HAP-1 (cell line): ENCODE data around the gene ADCY7.

ENCODE experiments used
- DNase-seq, 2 experiments: peaks; one replicate each; pipeline ENCODE4 v3.0.0-alpha.2; 2016 to 2020; ENCODE audit warnings: low spot score in 2 of 2
- H3K27me3 ChIP-seq: fragments of 250-450 bp; sonication (Bioruptor Pico); 2 replicates; pipeline ENCODE4 v1.5.1; 2020; ENCODE audit warnings: low read depth, mild to moderate bottlenecking, moderate library complexity
- H3K36me3 ChIP-seq: fragments of 250-450 bp; sonication (Bioruptor Pico); replicated peaks from 2 replicates; pipeline ENCODE4 v1.5.1; 2020; ENCODE audit warnings: mild to moderate bottlenecking
- H3K4me1 ChIP-seq: fragments of 250-450 bp; sonication (Bioruptor Pico); 2 replicates; pipeline ENCODE4 v1.5.1; 2020; ENCODE audit warnings: mild to moderate bottlenecking
- H3K4me3 ChIP-seq: fragments of 250-450 bp; sonication (Bioruptor Pico); 2 replicates; pipeline ENCODE4 v1.5.1; 2020; ENCODE audit warnings: mild to moderate bottlenecking, moderate library complexity
- H3K9me3 ChIP-seq: fragments of 250-450 bp; sonication (Bioruptor Pico); 2 replicates; pipeline ENCODE4 v1.5.1; 2020; ENCODE audit warnings: mild to moderate bottlenecking, moderate library complexity
- in situ Hi-C: fragments of 300-500 bp; cut with MboI; formaldehyde crosslinking; loops from 3 replicates; pipeline ENCODE4 v1.14.3; 2020; ENCODE audit warnings: low sequenced_read_pairs, inconsistent platforms, mixed read lengths

ADCY7 gene

DNA sequence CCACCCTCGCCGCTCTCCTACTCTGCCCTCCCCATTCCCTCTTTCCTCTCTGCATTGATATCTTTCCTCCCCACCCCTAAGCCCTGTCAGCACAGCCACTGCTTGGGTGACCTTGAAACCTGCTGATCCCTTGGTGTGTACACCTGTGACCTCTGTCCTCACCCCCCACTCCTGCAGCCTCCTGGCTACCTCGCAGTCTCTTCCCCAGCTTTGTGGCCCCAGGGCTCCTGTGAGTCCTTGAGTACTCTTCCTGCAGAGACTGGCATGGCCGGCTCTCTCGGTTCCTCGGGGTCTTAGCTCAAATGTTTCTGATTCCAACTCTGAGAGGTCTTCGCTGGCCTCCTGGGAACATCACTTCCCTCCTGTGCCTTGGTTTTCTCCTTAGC, 31.7 kb downstream of the ADCY7 start:
- Histone ChIP-seq H3K4me3 (no peak overlapping the region), H3K9me3 (no peaks in the 10 kb centered on the region), H3K27me3 (no peaks in the 10 kb centered on the region), H3K4me1 (no peaks in the 10 kb centered on the region), H3K36me3 (peaks cover 3% of the 10 kb centered on the region; the same call in 1 of the 2 replicates)
- no peak for DNase-seq
- in situ Hi-C loops, result no loop called here

DNA sequence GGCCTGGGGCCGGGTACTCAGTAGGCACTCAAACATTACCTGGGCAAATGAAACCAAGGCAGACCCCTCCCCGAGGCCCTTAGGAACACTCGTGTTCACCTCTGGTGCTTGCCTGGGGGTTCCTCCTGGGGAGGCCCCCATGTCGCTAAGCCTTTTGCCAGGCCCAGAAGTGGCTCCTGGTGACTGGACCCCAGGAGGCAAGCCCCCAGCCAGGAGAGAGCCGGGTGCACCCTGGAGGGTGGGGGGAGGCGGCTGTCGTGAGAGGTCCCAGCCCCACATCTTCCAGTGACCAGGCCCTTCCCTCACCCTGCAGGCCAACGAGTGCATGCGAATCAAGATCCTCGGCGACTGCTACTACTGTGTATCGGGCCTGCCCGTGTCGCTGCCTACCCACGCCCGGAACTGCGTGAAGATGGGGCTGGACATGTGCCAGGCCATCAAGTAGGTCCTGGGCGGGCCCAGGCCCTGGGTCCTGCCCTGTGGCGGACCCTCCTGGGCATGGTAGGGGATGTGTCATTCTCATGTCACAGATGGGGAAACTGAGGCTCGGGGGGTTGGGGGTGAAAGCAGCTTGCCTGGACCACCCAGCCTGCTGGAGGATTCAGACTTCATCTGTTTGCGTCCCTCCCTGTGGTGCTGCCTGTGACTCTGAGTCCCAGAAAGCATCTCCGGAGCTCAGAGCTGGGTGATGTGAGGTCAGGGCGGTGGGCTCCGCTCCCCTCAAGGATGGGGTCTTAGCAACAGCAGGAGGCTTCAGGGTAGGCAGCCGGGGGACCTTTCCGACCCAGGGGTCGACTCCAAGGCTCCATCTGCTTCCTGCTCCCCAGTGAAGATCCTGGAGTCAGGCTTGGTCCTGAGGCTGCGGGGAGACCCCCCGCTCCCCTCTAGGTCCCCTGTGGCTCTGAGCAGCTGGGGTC, 32.5 kb downstream of the ADCY7 start:
- Histone ChIP-seq H3K36me3 (peaks cover 3% of the 10 kb centered on the region; the same call in 1 of the 2 replicates), H3K4me1 (no peaks in the 10 kb centered on the region), H3K9me3 (no peaks in the 10 kb centered on the region), H3K4me3 (no peak overlapping the region), H3K27me3 (no peaks in the 10 kb centered on the region)
- in situ Hi-C loops, result no loop called here
- no peak for DNase-seq

DNA sequence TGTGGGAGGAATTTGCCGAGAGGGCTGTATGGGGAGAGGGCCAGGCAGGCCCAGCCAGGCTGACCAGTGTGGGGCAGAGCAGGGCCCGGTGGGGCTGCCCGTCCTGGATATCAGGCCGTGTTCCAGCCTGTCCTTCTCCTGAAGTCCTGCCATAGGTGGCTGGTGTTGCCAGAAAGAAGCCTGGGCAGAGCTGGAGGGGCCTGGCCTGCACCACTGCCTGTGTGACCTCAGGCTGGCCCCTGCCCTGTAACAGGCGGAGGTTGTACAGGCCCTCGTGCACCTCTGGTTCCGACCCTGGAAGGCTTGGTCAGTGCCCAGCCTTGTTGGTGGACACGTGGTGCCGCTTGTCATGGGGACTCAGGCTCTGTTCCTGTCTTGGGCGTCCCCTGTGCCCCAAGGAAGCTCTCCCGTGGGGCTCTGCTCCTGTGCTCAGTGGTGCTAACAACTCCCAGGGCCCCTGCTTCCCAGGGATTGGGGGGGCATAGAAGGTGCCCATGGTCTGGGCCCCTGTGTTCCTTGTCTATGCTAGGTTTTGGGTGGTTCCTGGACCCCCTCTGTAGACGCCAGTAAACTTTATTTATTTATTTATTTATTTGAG, 33.3 kb downstream of the ADCY7 start:
- no peaks in the 10 kb centered on the region for H3K4me1 ChIP-seq
- peaks cover 3% of the 10 kb centered on the region; the same call in 1 of the 2 replicates for H3K36me3 ChIP-seq
- no peak overlapping the region for H3K4me3 ChIP-seq
- no peaks in the 10 kb centered on the region for H3K27me3 ChIP-seq
- H3K9me3 ChIP-seq, result no peaks in the 10 kb centered on the region
- in situ Hi-C loops, result no loop called here
- no peak for DNase-seq

DNA sequence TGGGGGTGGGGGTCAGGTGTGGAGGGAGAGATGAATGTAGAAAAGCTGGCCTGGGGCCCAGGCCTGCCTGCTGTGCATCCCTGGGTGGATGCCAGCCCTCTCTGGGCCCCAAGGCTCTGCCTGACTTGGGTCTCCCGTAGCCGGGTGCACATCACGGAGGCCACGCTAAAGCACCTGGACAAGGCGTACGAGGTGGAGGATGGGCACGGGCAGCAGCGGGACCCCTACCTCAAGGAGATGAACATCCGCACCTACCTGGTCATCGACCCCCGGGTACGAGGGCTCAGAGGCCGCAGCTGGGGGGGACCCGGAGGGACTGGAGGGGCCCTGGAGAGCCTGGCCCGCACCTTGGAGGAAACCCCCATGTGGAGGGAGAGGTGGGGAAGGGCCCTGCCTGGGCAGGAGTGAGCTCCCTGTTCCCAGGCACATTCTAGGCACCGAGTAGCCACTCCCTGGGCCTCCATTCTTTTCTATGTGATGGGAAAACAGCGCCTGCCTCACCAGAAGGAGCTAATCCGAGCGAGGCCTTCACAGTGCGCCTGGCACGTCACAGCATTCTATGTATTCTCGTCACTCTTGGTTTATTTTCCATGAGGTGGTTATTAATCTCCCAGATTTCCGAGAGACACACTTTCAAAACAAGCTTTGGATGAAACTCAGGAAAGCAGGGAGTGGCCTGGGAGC, 34.7 kb downstream of the ADCY7 start:
- Histone ChIP-seq H3K27me3 (no peaks in the 10 kb centered on the region), H3K4me1 (no peaks in the 10 kb centered on the region), H3K36me3 (peaks cover 3% of the 10 kb centered on the region; the same call in 1 of the 2 replicates), H3K9me3 (no peaks in the 10 kb centered on the region), H3K4me3 (no peak overlapping the region)
- DNase-seq, result no peak
- in situ Hi-C loops, result no loop called here

DNA sequence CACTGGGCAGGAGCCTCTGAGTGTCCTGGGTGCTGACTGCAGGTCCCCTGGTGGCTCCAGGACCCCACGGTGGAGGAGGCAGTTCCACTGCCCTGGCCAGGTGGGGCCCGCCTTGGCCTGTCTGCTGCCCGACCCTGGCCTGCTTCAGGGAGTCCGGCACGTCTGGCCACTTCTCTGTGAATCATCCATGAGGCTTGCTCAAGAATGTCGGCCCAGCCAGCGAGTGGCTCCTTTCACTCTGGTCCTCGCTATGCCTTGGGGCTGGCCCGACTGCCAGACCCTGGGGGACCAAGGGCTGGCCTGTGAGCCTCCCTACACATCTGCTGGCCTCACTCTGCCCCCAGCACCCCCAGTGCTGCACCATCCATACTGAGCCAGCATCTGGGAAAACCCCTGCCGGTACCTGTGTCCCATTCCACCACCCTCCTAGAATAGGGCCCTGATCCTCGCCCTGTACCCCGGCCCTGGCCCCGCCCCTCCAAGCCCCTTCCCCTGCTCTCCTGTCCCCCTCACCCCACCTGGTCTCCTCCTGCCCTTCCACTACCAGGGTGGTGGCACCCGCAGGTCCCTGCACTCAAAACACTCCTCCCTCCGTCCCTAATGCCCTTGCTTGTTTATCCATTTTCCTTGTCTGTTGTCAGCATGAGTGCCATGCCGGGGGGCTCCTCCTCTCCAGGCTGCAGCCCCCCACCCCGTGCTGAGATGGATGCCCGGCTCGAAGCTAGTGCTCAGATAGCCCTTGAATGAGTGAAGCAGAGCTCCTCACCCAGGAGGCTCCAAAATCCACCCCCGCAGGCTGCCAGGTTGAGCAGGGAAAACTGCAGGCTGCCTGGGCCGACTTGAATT, 35.5 kb downstream of the ADCY7 start:
- Histone ChIP-seq H3K4me1 (no peaks in the 10 kb centered on the region), H3K36me3 (peaks cover 3% of the 10 kb centered on the region; the same call in 1 of the 2 replicates), H3K9me3 (no peaks in the 10 kb centered on the region), H3K27me3 (no peaks in the 10 kb centered on the region), H3K4me3 (no peak overlapping the region)
- in situ Hi-C loops, result no loop called here
- DNase-seq, result no peak

DNA sequence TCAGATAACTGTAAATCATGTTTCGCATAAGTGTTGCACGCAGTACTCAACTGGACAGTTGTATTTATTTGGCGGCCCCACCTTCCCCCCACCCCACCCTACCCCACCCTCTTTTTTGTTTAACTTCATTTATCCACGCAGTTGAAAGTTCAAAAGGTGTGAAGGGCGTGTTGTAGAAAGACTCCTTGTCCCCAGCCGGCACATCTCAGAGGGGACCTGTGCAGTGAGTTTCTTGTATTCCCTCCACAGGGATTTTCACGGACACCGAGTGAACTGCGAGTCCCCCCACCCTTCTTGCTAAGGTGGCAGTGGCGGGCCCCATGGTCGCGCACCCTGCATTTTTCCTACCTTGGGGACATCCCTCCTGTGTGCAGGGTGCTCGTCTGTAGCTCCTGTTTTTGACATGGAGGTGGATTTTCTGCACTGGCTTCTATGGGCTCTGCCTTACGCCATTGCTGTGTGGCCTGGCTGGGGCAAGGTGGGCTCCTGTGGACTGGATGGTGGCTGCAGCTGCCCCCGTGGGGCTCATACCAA, 36.2 kb downstream of the ADCY7 start:
- no peak for DNase-seq
- Histone ChIP-seq H3K4me1 (no peaks in the 10 kb centered on the region), H3K4me3 (no peak overlapping the region), H3K9me3 (no peaks in the 10 kb centered on the region), H3K36me3 (peaks cover 3% of the 10 kb centered on the region; the same call in 1 of the 2 replicates), H3K27me3 (no peaks in the 10 kb centered on the region)
- in situ Hi-C loops, result no loop called here

DNA sequence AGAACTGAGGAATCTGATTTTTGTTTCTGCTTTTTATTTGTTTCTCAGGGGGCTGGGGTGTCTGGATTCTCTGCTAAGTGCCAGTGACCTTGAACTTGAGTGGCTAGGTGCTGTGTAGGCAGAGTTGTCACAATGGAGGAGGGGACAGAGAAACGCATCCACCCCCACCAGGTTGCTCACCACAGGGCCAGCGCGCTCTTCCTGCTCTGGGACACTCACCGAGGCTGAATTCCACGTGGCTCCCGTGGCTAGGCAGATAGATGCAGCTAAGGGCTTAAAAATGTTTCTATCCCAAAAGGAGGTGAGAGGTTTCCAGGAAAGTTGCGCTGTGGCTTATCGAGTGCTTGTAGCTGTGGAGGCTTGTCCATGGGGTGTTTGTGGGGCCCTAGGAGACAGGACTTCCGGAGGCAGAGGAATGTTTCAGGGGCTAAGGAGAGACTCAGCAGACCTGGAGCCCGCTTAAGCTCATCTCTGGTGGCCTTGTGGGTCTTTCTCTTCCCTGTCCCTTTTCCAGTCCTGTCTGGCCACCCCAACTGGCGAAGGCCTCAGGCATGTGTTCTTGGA, 36.8 kb downstream of the ADCY7 start:
- no peak overlapping the region for H3K4me3 ChIP-seq
- peak in 1 of 2 experiments; percentile 5 for DNase-seq
- in situ Hi-C loops, result no loop called here

DNA sequence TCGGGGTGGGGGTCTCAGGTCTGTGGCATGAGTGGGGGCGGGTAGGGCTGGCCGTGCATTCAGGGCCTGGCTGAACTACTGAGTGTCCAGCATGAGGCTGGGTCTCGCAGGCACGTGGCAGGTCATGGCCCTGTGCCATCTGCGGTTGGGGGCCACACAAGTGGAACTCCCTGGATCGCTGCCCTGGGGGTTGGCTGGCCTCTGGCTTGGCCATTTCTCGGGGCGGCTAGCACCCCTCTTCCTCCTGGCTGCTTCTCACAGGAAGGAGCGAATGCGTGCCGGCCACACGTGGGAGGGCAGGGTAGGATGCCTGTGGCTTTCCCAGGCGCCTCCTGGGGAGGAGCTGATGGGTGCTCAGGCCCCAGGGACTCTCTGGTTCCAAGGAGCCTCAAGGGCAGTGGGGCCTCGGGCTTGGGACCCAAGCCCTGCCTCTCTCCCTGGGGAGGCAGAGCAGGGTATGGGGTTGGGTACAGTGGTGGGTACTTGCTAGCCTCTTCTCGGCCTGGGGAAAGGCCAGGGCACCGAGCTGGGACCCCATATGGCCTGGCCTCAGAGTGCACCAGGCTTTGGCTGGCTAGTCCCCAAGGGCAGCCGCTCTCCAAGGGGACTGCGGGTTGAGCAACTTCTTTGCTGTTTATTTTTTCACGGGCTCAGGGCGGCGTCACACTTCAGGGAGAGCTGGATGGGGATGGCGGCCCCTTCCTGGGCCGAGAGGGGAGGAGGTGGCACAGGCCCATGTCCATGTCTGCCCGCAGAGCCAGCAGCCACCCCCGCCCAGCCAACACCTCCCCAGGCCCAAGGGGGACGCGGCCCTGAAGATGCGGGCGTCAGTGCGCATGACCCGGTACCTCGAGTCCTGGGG, 37.5 kb downstream of the ADCY7 start:
- no peaks in the 10 kb centered on the region for H3K4me1 ChIP-seq
- no peaks in the 10 kb centered on the region for H3K27me3 ChIP-seq
- peak in 1 of 2 experiments; percentile 5 for DNase-seq
- H3K9me3 ChIP-seq, result no peaks in the 10 kb centered on the region
- H3K36me3 ChIP-seq, result peaks cover 3% of the 10 kb centered on the region; the same call in 1 of the 2 replicates
- in situ Hi-C loops, result no loop called here
- no peak overlapping the region for H3K4me3 ChIP-seq

More for the DNA sequence above, 36.8 kb downstream of the ADCY7 start:
- Histone ChIP-seq H3K27me3 (no peaks in the 10 kb centered on the region), H3K36me3 (peaks cover 3% of the 10 kb centered on the region; the same call in 1 of the 2 replicates), H3K9me3 (no peaks in the 10 kb centered on the region), H3K4me1 (no peaks in the 10 kb centered on the region)

DNA sequence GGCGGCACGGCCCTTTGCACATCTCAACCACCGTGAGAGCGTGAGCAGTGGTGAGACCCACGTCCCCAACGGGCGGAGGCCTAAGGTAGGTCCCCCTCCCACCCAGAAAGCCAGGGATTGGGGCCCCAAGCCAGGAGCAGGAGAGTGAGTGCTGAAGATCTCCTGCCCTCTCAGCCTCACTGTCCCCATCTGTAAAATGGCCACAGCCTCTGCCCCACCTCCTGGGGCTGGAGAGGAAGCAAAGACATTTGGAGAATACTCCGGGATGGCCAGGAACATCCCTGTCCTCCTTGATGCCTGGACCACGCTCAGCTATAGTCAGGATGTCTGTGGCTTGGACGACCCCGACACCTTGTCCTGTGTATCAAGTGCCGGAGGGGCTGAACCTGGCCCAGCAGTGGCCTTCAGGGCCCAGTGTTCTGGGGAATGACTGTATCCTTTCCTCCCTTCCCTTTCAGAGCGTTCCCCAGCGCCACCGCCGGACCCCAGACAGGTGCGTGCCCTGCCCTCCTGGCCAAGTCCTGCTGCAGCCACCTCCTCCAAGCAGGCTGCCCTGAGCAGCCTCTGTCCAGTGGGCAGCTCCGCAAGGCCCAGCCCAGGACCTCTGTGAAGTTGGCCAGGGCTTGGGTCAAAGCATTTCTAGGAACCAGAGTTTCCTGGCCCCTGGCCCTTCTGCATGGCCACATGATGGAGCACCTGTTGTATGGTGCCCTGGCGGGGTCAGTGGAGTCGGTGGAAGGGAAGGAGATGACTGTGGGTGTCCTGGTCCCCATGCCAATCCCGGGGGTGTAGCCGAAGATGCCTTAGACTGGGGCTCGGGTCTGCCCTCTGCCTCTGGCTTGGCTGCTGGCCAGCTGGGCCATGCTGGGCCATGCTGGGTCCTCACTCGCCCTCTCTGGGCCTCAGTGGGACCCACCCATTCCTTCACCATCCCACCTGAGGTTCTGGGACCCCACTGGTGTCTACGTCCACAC, 38.4 kb downstream of the ADCY7 start:
- H3K36me3 ChIP-seq, result peaks cover 3% of the 10 kb centered on the region; the same call in 1 of the 2 replicates
- no peaks in the 10 kb centered on the region for H3K27me3 ChIP-seq
- H3K9me3 ChIP-seq, result no peaks in the 10 kb centered on the region
- in situ Hi-C loops, result no loop called here
- no peaks in the 10 kb centered on the region for H3K4me1 ChIP-seq
- peak in 1 of 2 experiments; percentile 4 for DNase-seq
- no peak overlapping the region for H3K4me3 ChIP-seq

DNA sequence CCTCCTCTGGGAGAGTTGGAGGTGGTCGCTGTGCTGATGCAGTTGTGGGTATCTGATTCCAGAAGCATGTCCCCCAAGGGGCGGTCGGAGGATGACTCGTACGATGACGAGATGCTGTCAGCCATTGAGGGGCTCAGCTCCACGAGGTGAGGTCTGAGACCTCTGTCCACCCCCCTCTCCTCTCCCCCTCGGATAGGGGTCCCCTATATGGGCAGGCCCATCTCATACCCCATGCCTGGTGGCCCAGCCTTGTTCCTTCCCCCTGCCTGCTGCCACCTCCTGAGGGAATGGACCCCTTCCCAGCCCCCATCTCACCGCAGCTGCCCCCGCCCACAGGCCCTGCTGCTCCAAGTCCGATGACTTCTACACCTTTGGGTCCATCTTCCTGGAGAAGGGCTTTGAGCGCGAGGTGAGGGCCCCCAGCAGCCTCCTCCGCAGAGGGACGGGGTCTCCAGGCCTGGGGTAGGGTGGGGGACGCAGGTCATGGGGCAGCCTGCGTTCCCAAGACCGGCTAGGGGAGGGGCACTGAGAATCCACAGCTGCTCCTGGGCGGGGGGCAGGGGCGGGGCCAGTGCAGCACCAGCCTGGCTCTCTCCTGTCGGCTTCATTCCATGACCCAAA, 39.2 kb downstream of the ADCY7 start:
- Histone ChIP-seq H3K4me1 (no peaks in the 10 kb centered on the region), H3K9me3 (no peaks in the 10 kb centered on the region), H3K4me3 (no peak overlapping the region), H3K36me3 (peaks cover 3% of the 10 kb centered on the region; the same call in 1 of the 2 replicates), H3K27me3 (no peaks in the 10 kb centered on the region)
- peak in 1 of 2 experiments; percentile 5 for DNase-seq
- in situ Hi-C loops, result no loop called here

DNA sequence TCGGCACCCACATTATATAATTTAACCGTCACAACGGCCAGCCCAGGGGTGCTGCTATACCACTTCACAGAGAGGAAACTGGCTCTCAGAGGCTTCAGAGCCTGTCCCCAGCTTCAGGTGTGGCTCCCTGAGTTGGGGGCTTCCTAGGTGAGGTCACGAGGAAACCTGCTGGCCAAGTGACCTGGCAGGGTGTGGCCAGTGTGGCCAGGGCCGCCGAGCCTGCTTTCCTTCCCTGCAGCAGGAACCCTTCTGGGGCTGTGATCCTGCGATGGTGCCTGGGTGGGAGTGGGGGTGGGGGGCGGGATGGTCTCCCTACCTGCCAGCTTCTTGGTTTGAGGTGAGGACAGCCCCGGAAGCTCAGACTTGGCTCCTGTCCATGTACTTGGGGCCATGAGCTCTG, 39.9 kb downstream of the ADCY7 start:
- Histone ChIP-seq H3K27me3 (no peaks in the 10 kb centered on the region), H3K36me3 (0 out of 2 replicates have a peak, but pooled peaks cover 3% of the 10 kb centered on the region), H3K9me3 (no peaks in the 10 kb centered on the region), H3K4me3 (no peak overlapping the region), H3K4me1 (no peaks in the 10 kb centered on the region)
- DNase-seq, result peak in 1 of 2 experiments; percentile 3
- in situ Hi-C loops, result no loop called here
